ENCODE data around the gene MBNL1.
"Not testable (repeated sequence)": the region's sequence is repeated elsewhere in the genome, so short reads cannot be mapped to it uniquely, and the experiment has no call there.

MBNL1 gene

DNA sequence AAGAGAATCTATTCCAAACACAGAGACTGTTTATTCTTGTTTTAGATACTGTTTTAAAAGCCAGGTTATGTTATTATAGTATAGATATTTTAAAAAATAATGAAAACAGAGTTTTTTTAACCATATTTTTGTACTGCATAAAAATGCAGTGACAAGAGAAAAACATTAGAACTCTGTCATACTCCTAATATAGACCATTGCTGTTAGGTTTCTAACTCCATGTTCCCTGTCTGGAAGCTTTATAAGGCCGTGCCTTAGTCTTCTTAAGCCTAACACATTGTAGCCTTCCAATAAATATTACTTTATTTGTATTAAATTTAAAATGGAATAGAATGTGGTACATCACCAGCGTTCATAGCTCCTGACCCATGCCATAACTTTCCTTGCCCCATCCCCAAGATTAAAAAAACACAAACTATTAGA lies 53.2 kb downstream of the MBNL1 start:
- no peak for DNase-seq

DNA sequence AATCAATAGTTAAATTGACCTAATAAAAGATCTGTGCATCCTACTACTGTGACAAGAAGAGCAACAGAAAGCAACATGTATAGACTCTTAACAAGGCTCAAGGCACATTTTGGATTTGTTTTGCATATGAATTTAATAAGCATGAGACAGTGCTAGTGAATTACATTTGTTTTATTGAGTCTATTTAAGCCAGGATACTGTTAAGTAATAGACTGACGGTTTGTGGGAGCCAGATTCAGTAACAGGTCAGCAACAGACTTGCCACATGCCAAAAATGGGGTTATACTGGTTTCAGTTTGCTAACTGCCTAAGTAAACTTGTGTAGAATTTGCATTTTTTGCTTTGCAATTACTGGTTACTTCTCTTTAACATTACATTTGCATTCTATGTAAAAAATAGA lies 54.0 kb downstream of the MBNL1 start:
- no peak for DNase-seq

DNA sequence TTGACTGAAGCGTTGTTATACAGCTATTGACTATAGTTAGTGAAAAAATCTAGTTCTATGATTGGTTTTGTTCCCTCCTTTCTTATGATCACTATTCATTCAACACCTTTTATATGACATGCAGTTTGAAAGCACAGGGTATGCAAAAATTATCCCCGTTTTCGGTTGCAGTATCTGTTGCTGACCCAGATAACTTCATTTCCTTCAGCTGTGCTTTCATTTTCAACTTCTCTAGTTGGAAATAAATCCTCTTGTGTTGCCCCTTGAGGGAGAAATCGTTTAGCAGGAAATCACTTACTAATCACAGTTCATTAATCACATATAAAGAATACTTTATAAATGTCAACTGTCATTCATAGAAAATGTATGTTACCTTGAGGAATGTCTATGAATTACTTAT lies 55.1 kb downstream of the MBNL1 start:
- no peak for DNase-seq

DNA sequence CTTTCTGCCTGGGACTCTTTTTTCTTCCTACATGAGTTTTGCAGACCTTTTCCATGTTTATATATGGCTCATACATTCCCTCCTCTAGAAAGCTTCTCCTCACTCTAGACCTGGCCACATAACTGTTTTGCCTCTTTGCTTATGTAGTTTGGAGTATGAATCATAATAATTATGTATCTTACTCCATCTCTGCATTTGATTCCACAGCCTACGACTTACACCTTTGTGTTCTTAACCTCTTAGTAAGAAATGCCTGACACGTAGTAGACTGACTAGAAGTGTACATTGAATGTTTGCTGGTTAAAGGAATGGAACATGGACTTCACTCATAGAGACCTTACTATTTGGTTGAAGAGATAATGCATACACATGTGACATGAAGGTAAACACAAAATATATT lies 56.4 kb downstream of the MBNL1 start:
- no peak for DNase-seq

DNA sequence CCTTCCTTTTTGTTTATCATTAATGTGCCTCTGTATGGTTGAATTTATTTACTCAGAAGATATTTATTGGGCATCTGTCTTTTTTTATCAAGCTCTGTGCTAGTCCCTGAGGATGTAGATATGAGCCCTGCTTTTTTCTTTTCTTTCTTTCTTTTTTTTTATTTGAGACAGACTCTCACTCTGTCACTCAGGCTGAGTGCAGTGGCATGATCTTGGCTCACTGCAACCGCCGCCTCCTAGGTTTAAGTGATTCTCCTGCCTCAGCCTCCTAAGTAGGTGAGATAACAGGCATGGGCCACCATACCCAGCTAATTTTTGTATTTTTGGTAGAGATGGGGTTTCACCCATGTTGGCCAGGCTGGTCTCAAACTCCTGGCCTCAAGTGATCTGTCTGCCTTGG lies 58.5 kb downstream of the MBNL1 start:
- no peak for DNase-seq

DNA sequence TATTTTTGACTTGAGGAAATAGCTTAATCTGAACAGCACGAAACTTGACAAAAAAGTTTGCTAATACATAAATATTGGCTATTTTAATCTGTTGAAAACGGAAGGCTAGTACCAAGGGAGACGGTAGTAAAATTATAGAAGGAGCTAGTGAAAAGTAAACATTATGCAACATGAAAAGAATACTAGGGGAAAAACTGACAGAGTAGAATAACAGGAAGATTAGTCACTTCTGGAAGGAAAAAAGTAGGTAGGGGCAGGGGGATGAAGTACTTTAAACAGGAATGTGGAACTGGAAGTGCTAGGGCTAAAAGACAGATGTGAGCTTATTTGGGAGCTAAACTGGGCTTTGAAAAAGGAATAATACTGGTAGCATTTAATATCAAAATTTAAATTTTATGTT lies 60.1 kb downstream of the MBNL1 start:
- no peak for DNase-seq

DNA sequence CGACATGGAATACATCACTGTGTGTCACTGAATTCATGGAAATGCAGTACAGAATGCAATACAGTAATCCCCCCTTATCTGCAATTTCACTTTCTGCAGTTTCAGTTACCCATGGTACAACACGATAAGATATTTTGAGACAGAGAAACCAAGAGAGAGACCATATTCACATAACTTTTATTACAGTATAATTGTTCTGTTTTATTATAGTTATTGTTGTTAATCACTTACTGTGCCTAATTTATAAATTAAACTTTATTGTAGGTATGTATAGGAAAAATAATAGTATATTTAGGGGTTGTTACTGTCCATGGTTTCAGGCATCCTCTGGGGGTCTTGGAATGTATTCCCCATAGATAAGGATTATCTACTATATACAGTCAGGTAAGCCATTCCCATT lies 61.8 kb downstream of the MBNL1 start:
- no peak for DNase-seq

DNA sequence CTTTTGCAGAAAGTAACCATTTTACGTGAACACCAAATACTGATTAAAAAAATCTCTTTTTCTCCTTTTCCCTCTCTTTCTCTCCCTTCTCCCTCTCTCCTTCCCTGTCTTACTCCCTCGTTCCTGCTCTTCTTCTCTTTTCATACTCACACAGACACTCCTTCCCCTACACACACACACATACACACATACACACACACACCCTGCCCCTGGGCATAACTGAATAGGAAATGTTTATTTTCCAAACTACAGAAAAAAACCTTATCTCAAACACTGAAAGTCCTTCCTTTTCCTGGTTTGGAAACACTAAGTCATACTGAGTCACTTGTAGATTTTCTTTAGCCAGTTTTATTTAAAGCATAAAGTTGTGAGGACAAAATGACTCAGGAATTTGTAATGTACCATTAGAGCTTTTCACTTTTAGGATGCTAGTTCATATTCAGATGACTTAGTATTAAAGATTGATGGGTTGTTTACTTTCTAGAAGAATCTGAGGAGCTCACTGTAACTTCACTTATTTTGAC lies 62.4 kb downstream of the MBNL1 start:
- DNase-seq: no peak

DNA sequence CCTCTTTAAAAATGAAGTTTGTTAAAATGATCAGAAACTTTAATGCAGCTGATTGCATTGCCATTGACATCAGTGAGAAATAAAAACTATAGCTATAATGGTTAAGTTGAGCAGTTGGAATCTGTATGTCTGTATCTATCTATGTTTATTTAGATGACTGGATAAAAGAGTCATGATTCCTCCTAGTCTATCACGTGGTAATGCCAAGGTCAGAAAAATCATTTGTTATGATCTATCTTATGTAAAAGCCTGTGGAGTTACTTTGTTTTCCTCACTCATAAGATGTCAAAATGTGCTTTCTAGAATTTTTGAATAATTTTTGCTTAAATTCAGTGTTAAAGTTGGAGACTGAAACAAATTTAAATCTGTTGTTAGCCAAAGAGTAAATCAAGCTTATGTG lies 63.3 kb downstream of the MBNL1 start:
- DNase-seq: no peak

DNA sequence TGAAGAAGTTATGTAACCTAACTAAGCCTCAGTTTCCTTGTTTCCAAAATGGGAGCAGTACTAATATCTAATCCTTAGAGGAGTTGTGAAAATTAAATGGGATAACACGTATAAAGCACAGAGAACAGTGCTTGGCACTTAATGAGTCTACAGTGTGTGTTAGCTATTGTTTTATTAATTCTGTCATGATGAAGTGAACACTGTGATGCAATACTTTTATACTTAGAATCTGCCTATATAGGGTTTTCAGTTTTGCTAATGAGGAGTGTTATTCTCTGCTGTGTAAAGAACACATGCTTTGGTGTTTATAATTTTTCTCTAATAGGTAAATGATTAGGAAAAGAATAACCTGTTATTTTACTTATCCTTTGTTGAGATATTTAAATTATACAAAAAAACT lies 65.2 kb downstream of the MBNL1 start:
- DNase-seq: no peak

DNA sequence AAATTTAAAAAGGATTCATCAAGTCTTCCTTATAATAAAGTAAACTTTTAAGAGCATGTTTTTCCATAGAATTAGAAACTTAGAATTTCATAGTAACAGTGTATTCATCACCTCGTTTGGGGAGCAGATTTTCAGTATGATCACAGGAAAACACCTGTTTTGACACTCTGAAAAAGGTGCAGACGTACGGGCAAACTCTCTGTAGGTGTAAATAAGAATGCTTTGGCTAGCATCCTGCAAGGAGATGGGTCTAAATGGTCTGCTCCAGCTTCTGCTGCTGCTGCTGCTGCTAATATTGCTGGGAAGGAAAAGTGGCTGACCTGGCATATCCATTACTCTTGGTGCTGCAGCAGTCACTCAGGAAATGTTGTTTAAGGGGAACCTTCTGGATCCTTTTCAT lies 66.0 kb downstream of the MBNL1 start:
- DNase-seq: no peak

DNA sequence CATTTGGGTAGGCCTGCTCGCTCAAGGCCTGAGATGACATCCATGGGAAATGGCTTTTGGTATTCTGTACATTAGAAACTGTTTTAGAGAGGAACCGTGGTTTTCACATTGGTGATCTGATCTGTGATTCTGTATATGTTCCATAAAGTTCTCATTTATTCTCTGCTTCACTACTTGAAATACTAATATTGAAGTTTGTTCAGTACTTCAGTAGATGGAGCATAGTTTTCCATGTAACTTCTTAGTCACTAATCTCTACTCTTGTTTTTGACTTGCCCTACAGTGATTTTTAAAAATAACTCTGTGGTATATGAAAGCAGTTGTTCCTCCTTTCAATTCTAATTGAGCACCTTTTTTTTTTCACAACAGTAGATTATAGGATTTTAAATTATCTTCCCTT lies 66.5 kb downstream of the MBNL1 start:
- no peak for DNase-seq

DNA sequence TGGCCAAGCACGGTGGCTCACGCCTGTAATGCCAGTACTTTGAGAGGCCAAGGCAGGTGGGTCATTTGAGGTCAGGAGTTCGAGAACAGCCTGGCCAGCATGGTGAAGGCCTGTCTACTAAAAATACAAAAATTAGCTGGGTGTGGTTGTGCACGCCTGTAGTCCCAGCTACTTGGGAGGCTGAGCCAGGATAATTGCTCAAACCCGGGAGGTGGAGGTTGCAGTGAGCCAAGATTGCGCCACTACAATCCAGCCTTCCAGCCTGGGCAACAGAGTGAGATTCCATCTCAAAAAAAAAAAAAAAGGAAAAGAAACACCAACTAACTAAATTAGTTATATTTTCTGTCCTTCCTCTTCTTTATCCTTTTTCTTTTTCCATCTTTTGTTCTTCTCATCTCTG lies 68.6 kb downstream of the MBNL1 start:
- DNase-seq: not testable (repeated sequence)

DNA sequence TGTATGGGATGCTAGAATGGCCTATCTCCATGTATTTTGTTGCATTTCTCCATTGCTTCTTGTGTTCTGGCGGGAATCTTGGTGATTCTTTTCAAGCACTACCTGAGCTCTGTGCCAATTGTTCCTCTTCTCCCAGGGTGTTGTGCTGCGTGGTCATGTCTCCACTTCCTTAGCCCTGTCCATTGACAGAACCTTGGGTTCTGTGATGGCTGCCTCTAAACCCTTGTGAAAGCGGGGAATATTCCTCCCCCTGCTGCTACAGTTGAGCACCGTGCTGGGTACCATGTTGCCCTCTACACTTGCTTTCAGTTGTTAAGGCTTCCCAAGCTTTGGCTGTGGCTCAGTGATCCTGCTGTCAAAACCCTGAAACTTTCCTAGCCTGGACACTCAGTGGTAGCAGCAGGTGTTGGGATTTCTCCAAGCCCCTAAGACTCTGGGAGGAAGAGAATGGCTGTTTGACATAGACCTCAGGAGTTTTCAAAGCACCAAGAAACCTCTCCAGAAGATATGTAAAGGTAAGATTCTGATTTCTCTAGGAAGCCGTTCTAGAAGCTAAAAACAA lies 69.5 kb downstream of the MBNL1 start:
- DNase-seq: no peak

DNA sequence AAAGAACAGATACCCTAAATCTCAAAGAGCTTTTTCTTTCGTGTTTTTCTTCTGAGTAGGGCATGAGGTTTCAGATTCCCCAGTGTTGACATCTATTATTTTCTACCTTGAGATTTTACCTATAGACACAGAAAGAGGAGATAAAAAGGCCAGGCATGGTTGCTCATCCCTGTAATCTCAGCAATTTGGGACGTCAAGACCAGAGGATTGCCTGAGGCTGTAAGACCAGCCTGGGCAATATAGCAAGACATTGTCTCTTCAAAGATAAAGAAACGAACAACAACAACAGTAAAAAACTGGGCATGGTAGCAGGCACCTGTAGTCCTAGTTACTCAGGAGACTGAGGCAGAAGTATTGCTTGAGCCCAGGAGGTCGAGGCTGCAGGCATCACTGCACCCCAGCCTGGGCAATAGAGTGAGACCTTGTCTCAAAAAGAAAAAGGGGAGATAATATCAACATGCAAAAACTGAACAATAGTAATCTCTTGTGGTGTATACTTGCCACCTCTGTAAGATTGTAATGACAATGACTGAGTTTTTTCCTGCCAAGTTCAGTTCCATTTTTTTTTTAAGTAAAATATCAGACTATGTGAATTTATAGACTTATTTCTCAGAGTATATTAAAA lies 71.3 kb downstream of the MBNL1 start:
- no peak for DNase-seq

DNA sequence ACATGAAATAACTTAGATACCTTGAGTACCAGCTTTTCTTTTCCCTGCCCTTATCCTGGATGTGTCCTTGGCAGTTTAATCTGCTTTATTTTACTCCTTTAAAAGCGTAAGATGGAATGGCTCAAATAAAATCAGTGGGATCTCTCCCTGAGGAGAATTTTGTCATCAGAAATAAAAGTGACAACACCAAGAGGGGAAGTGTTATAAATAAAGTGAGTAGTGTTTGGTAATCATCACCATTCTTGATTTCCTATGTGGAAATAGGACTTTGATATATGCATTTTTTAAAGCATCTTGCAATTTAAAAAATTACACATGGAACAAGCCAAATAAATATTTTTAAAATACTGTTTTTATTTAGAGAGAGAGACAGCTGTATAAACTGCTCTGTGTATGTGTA lies 76.5 kb downstream of the MBNL1 start:
- DNase-seq: no peak

DNA sequence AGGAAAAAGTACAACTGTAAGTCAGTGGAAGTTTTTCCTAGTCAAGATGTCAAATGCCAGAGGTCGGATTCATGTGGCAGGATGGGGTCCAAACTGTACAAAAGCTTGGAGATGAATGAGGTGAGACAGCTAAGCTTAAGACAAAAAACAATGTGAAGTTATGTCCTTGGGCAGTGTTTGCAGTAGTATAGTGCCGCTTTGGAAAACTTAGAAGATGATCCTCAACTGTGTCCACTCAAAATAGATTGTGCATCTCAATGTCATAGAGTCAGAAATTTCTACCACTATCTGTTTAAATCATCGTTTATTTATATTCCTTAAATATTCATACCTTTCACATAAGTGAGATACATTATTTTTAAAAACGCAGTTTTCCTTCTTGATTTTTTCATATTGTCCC lies 77.3 kb downstream of the MBNL1 start:
- DNase-seq: no peak

DNA sequence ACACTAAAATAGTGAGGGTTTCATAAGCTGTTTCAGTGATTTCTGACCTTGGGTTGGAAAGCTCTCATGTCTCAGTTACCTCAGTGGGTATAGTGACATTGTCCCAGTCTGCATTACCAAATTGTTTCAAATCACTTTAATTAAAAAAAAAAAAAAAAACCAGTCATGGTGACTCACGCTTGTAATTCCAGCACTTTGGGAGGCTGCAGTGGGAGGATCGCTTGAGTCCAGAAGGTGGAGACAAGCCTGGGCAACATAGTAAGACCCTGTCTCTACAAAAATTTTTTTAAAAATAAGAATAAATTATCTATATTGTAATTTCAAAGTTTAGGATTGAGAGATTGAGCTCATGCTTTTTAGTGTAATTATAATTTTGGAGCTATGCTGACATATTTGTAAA lies 78.0 kb downstream of the MBNL1 start:
- DNase-seq: no peak

DNA sequence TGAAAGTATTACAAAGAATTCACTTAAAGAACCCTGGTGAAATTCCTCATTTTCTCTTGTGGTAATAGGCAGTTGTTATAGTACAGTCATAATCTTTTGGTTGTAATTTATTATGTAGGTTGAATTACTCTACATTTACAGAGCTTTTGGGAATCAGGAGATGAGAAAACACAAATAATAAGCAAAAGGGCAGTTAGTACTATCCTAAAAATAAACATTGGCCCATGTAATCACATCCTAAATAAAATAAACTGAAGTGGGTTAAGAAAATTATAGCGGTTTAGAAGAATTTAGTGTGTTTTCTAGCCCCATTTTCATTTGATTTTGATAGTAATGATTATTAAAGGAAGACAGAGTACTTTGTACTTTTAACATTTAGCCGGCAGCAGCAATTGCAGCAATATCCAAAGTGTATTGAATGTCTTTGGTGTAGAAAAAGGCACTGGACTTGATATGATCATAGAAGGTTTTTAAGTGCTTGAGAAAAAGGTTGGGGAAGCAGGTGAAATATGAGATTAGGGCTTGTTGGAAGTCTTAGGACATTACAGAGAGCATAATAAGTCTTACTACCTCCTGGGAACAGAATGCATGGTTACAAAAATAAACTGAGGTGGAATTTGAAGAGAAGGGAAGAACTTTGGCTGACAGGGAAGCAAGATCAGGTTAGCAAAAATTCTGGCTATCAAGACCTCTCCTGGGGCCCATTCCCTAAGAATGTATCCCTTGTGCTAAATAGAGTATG lies 79.9 kb downstream of the MBNL1 start:
- DNase-seq: no peak

DNA sequence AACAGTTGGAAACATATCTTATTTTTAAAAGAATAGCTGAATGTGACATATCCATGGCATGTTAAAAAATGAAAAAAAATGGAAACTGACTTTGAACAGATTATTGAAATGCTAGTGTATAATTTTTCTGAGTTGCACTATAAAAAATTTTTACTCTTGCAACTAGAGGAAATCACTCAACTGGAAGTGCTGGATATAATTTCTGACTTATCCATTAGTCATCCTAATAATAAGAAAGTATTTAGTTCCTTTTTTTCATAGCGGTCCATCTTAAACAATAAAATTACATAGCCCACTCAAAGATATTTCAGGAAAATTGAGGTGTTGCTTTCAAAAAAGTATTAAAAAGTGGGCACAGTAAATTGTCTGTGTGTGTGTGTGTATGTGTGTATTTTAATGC lies 80.7 kb downstream of the MBNL1 start:
- DNase-seq: no peak

DNA sequence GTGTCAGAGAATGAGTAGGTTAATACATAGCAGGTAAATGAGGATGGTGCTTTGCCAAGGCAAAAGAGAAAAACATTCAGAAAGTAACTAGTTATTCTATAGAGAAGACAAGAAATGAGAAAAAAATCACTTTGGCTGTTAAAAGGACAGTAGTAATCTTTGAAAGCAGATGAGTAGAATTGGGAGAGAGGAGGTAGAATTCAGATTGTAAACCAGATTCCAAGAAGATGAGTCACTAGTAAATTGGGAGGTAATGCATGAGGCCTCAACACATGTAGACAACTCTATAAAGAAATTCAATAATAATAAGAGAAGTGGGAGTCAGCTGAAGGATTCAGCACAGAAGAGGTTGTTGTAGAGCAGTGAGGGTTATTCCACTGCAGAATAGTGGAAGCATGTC lies 81.4 kb downstream of the MBNL1 start:
- no peak for DNase-seq

DNA sequence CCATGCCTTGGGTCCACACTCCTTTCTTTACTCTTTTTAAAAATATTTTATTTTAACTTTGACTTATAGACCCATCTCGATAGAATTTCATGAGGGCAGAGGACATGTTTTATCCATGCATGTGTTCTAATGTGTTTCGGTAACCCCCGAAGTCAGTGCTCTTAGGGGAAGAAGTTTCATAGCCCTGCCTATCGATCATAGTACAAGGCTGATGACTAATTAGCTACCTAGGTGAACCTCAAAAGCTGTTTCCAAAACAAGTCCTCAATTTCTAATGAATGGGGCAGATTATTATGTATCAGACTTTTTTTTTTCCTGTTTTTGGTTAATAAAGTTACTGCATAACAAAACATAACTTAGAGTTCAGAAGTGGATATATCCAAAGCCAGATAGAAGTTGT lies 82.0 kb downstream of the MBNL1 start:
- no peak for DNase-seq

DNA sequence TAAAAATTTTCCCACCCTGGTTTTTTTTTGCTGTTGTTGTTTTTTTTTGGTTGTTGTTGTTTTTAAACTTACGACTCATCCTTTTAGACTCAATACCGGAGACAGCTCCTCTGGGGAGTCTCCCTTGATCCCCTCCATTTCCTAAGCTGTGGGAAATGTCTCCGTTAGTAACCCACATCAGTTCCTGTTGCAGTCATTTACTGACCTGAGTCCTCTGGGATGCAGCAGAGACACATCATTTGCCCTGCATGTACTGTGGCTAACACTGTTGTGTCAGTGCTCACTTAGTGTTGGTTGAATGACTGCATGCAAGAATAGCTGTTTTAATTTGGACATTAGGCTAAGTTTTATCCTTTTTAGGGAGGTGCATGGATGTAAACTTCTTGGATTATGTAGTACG lies 83.8 kb downstream of the MBNL1 start:
- no peak for DNase-seq

DNA sequence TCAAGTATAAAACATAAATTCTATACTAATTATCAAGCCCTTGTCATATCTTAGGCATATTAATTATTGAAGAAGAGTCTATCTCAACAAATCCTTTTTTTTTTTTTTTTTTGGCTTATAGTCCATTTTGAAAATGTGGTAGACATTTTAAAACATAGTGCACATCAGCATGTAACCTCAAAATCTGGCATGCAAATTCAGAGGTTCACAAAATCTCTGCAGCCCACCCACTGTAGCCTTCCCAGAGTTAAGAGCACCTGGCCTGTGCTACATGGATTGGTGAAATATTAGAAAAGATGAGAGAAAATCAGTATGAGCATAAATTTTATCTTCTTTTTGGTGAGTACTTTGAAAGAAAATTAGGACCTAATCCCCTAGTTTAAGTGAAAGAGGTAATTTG lies 84.8 kb downstream of the MBNL1 start:
- no peak for DNase-seq

All from activated CD4-positive, alpha-beta T cell treated with anti-CD3 and anti-CD28 coated beads, Interleukin-2, amount 50 U/mL, for 1 hour (primary cell).